Measurements from ENCODE around the gene PATE3. TPM values are rescaled to one million over a fixed set of nuclear protein-coding genes. Genes with fewer than 3 reads are reported as not detected.

The PATE3 gene
- total RNA-seq, 2 donors from 2014 or later: not detected

GRCh38 chr11:125772834-125773505, 15.0 kb upstream of the PATE3 start:
- Histone ChIP-seq H3K27me3 (no peaks in the 10 kb centered on the region), H3K9me3 (no peaks in the 10 kb centered on the region), H3K27ac (no peak overlapping the region), H3K4me1 (no peaks in the 10 kb centered on the region), H3K4me3 (no peak overlapping the region), H3K36me3 (no peaks in the 10 kb centered on the region)
- DNase-seq (ENCODE audit: low spot score): no peak
- TF ChIP-seq, protein P1, sequence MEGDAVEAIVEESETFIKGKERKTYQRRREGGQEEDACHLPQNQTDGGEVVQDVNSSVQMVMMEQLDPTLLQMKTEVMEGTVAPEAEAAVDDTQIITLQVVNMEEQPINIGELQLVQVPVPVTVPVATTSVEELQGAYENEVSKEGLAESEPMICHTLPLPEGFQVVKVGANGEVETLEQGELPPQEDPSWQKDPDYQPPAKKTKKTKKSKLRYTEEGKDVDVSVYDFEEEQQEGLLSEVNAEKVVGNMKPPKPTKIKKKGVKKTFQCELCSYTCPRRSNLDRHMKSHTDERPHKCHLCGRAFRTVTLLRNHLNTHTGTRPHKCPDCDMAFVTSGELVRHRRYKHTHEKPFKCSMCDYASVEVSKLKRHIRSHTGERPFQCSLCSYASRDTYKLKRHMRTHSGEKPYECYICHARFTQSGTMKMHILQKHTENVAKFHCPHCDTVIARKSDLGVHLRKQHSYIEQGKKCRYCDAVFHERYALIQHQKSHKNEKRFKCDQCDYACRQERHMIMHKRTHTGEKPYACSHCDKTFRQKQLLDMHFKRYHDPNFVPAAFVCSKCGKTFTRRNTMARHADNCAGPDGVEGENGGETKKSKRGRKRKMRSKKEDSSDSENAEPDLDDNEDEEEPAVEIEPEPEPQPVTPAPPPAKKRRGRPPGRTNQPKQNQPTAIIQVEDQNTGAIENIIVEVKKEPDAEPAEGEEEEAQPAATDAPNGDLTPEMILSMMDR (IDR thresholded peaks at IDR 0.05): no peak

GRCh38 chr11:125773516-125773915, 14.4 kb upstream of the PATE3 start:
- DNase-seq (ENCODE audit: low spot score): no peak
- Histone ChIP-seq H3K4me1 (no peaks in the 10 kb centered on the region), H3K27ac (no peak overlapping the region), H3K4me3 (no peak overlapping the region), H3K9me3 (no peaks in the 10 kb centered on the region), H3K27me3 (no peaks in the 10 kb centered on the region), H3K36me3 (no peaks in the 10 kb centered on the region)
- TF ChIP-seq, protein P1 (IDR thresholded peaks at IDR 0.05): no peak

GRCh38 chr11:125777309-125777708, 10.6 kb upstream of the PATE3 start:
- DNase-seq (ENCODE audit: low spot score): no peak
- H3K36me3 ChIP-seq: no peaks in the 10 kb centered on the region
- no peaks in the 10 kb centered on the region for H3K4me1 ChIP-seq
- no peak overlapping the region for H3K27ac ChIP-seq
- no peaks in the 10 kb centered on the region for H3K27me3 ChIP-seq
- TF ChIP-seq, protein P1 (IDR thresholded peaks at IDR 0.05): no peak
- no peak overlapping the region for H3K4me3 ChIP-seq
- no peaks in the 10 kb centered on the region for H3K9me3 ChIP-seq

DNA sequence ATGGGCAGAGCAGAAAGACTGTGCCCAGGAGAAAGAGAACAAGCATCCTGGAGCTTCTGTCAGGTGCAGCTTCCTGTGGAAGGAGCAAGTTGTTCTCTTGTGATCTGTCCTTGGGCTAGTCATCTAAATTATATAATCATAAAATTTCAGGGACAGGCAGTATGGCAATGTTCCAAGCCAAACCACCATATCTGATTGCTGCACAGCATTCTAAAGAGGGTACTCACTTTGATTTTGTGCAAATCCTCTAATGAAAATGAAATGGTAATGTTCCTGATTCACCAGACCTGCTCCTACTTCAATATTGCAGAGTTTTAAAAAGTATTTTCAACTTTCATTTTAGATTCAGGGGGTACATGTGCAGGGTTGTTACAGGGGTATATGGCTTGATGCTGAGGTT, 9.2 kb upstream of the PATE3 start, which contains the start of gene PATE2:
PATE2 (minus strand) TSS at position 101 of the 400 bp plus-strand sequence; CDS start at position 46, 55 bp downstream.
- Histone ChIP-seq H3K36me3 (no peaks in the 10 kb centered on the region), H3K4me3 (no peak within 1 kb of the TSS), H3K27me3 (no peaks in the 10 kb centered on the region), H3K27ac (no peak within 1 kb of the TSS), H3K9me3 (no peaks in the 10 kb centered on the region), H3K4me1 (no peaks in the 10 kb centered on the region)
- TF ChIP-seq, protein P1 (IDR thresholded peaks at IDR 0.05): no peak
- DNase-seq (ENCODE audit: low spot score): no peak

GRCh38 chr11:125784678-125785077, 3.2 kb upstream of the PATE3 start:
- H3K4me1 ChIP-seq: no peaks in the 10 kb centered on the region
- H3K27me3 ChIP-seq: no peaks in the 10 kb centered on the region
- no peaks in the 10 kb centered on the region for H3K9me3 ChIP-seq
- no peak for DNase-seq (ENCODE audit: low spot score)
- no peak overlapping the region for H3K27ac ChIP-seq
- TF ChIP-seq, protein P1 (IDR thresholded peaks at IDR 0.05): no peak
- no peak overlapping the region for H3K4me3 ChIP-seq
- H3K36me3 ChIP-seq: no peaks in the 10 kb centered on the region

DNA sequence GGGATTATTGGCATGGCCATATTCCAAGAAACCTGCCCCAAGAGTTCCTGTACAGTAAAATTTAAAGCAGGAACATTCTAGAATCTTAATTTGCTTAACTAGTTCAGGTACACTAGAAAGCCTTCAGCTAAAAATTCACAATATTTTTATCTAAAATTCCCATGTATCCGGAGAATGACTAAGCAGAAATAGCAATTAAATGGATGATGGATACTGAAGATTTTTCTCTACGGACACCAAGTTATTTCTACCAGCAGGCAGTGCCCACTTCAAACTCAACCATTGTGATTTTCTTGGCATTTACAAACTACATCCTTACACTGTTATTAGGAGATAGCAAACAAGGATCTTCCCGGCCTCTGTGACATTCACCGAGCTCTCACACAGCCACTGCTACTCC, 2.9 kb downstream of the PATE3 start:
- Histone ChIP-seq H3K27ac (no peak overlapping the region), H3K36me3 (no peaks in the 10 kb centered on the region), H3K4me1 (no peaks in the 10 kb centered on the region), H3K4me3 (no peak overlapping the region), H3K9me3 (peaks cover 0 to 7% of the 10 kb centered on the region in 2 donors), H3K27me3 (no peaks in the 10 kb centered on the region)
- TF ChIP-seq, protein P1 (IDR thresholded peaks at IDR 0.05): no peak
- DNase-seq (ENCODE audit: low spot score): no peak
